GM12892 (cell line): Measurements from ENCODE around the gene HECW1.
"Not testable (repeated sequence)": the region's sequence is repeated elsewhere in the genome, so short reads cannot be mapped to it uniquely, and the experiment has no call there.

Experiments used
- POLR2A ChIP-seq: IDR thresholded peaks from 2 replicates; pipeline ENCODE4 v1.6.1; 2011; ENCODE audit warnings: low read depth, low read length, control low read depth
- POLR2AphosphoS5 ChIP-seq: IDR thresholded peaks from 2 replicates; pipeline ENCODE4 v1.6.1; 2011; ENCODE audit warnings: low read depth, low read length, control low read depth
- TAF1 ChIP-seq: IDR thresholded peaks from 2 replicates; pipeline ENCODE4 v1.6.1; 2011; ENCODE audit warnings: low read depth, mild to moderate bottlenecking, control low read depth, low read length, borderline replicate concordance

GRCh38 chr7:43137121-43137744 lies 24.8 kb downstream of the HECW1 start:
- TF ChIP-seq POLR2A, POLR2AphosphoS5, TAF1: not testable (repeated sequence)
